Osteoblast (primary cell): ENCODE measurements around the gene MORN2. TPM values are rescaled to one million over a fixed set of nuclear protein-coding genes. Genes with fewer than 3 reads are reported as not detected.

Experiments used
- DNase-seq: peaks from one replicate; pipeline ENCODE4 v3.0.0; 2011; ENCODE audit warnings: low spot score, mixed read lengths; ENCODE audit not compliant: insufficient read length; ENCODE audit errors: missing footprints
- H2AFZ ChIP-seq: 2 replicates; pipeline ENCODE4 v1.6.0; 2011; ENCODE audit warnings: mild to moderate bottlenecking, low read length
- H3K27ac ChIP-seq: 2 replicates; pipeline ENCODE4 v1.5.1; 2011; ENCODE audit warnings: mild to moderate bottlenecking, low read depth, low read length, moderate library complexity
- H3K27me3 ChIP-seq: 2 replicates; pipeline ENCODE4 v1.6.0; 2012; ENCODE audit warnings: mild to moderate bottlenecking, control low read depth, inconsistent platforms, low read length, moderate library complexity; ENCODE audit not compliant: insufficient read depth
- H3K36me3 ChIP-seq: 2 replicates; pipeline ENCODE4 v1.5.1; 2011; ENCODE audit warnings: mild to moderate bottlenecking, low read length, control low read depth, moderate library complexity; ENCODE audit not compliant: insufficient read depth
- H3K4me1 ChIP-seq: 2 replicates; pipeline ENCODE4 v1.5.1; 2011; ENCODE audit warnings: mild to moderate bottlenecking, low read length, control low read depth, moderate library complexity; ENCODE audit not compliant: insufficient read depth
- H3K4me2 ChIP-seq: 2 replicates; pipeline ENCODE4 v1.6.0; 2011; ENCODE audit warnings: mild to moderate bottlenecking, low read length; ENCODE audit not compliant: insufficient read depth
- H3K4me3 ChIP-seq: fragments of 200-600 bp; sonication (generic); 3 replicates; pipeline ENCODE4 v1.5.1; 2012; ENCODE audit warnings: mild to moderate bottlenecking, low read length, inconsistent platforms; ENCODE audit not compliant: insufficient read depth
- H3K79me2 ChIP-seq: 2 replicates; pipeline ENCODE4 v1.6.0; 2012; ENCODE audit warnings: mild to moderate bottlenecking, low read length, control low read depth, inconsistent platforms; ENCODE audit not compliant: insufficient read depth
- H3K9me3 ChIP-seq: 2 replicates; pipeline ENCODE4 v1.5.1; 2011; ENCODE audit warnings: low read depth, low read length, control low read depth
- H4K20me1 ChIP-seq: 2 replicates; pipeline ENCODE4 v1.6.0; 2012; ENCODE audit warnings: mild to moderate bottlenecking, low read length, control low read depth; ENCODE audit not compliant: insufficient read depth
- total RNA-seq: library from RNA; depleted of rRNA; stranded (reverse); fragments of >200 nt; gene quantifications from 2 replicates; pipeline ENCODE4 v1.2.3, GENCODE V29; 2012
- TF ChIP-seq, protein P1 (sequence below): IDR thresholded peaks from 2 replicates; pipeline ENCODE4 v1.5.1; 2011; ENCODE audit warnings: mild to moderate bottlenecking, low read depth, low read length, moderate library complexity; ENCODE audit errors: extremely low read depth

Gene MORN2
- total RNA-seq, 1 donor: 16.6 TPM

GRCh38 chr2:38909872-38910271, 34.1 kb downstream of the MORN2 start:
- no peak overlapping the region for H3K4me3 ChIP-seq
- no peaks in the 10 kb centered on the region for H3K4me1 ChIP-seq
- no peak for DNase-seq
- no peaks in the 10 kb centered on the region for H3K36me3 ChIP-seq
- no peak overlapping the region for H3K4me2 ChIP-seq
- H2AFZ ChIP-seq: no peak overlapping the region
- no peaks in the 10 kb centered on the region for H3K27me3 ChIP-seq
- H3K9me3 ChIP-seq: no peaks in the 10 kb centered on the region
- no peaks in the 10 kb centered on the region for H3K79me2 ChIP-seq
- H3K27ac ChIP-seq: no peak overlapping the region
- TF ChIP-seq, protein P1, sequence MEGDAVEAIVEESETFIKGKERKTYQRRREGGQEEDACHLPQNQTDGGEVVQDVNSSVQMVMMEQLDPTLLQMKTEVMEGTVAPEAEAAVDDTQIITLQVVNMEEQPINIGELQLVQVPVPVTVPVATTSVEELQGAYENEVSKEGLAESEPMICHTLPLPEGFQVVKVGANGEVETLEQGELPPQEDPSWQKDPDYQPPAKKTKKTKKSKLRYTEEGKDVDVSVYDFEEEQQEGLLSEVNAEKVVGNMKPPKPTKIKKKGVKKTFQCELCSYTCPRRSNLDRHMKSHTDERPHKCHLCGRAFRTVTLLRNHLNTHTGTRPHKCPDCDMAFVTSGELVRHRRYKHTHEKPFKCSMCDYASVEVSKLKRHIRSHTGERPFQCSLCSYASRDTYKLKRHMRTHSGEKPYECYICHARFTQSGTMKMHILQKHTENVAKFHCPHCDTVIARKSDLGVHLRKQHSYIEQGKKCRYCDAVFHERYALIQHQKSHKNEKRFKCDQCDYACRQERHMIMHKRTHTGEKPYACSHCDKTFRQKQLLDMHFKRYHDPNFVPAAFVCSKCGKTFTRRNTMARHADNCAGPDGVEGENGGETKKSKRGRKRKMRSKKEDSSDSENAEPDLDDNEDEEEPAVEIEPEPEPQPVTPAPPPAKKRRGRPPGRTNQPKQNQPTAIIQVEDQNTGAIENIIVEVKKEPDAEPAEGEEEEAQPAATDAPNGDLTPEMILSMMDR: no peak
- no peaks in the 10 kb centered on the region for H4K20me1 ChIP-seq

DNA sequence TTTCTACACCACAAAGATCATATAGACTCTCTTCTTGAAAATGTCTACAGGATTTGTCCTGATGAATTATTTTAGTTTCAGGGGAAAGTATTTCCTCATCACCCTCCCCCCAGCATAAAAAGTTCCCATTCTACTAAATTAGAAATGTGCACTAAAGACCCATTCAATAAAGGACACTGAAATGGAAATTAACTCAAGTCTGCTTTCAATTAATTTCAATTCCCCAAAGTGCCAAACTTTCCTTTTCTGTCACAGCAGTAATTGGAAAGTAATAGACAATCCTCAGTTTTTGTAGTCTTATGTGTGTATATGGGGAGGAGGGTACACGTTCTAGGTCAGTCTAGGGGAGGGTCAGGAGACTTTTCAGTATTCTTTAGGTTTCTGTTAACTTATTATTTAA, 35.4 kb downstream of the MORN2 start:
- TF ChIP-seq, protein P1: no peak
- H3K36me3 ChIP-seq: no peaks in the 10 kb centered on the region
- no peaks in the 10 kb centered on the region for H3K9me3 ChIP-seq
- H3K4me1 ChIP-seq: no peaks in the 10 kb centered on the region
- DNase-seq: no peak
- H3K27me3 ChIP-seq: no peaks in the 10 kb centered on the region
- no peaks in the 10 kb centered on the region for H3K79me2 ChIP-seq
- no peak overlapping the region for H3K4me3 ChIP-seq
- H2AFZ ChIP-seq: no peak overlapping the region
- no peak overlapping the region for H3K4me2 ChIP-seq
- H3K27ac ChIP-seq: no peak overlapping the region
- no peaks in the 10 kb centered on the region for H4K20me1 ChIP-seq

DNA sequence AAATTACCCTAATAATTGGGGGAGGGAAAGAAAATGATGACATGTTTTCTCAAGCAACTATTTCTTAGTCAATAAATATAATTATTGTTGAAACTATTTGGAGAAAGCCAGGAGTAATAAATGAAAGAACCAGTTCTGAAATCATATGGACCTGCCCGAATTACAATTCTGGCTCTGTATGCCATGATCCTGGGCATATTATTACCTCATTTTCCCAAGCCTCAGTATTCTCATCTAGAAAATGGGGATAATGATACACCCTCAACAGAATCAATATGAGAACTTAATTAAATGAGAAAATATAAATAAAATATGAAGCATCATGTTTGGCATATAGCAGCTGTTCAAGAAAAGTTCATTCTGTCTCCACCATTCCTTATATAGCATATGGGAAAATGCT, 36.8 kb downstream of the MORN2 start:
- Histone ChIP-seq H2AFZ (no peak overlapping the region), H3K27me3 (no peaks in the 10 kb centered on the region), H3K36me3 (no peaks in the 10 kb centered on the region), H3K79me2 (no peaks in the 10 kb centered on the region), H3K9me3 (no peaks in the 10 kb centered on the region), H3K27ac (no peak overlapping the region), H3K4me1 (no peaks in the 10 kb centered on the region), H3K4me2 (no peak overlapping the region), H3K4me3 (no peak overlapping the region), H4K20me1 (no peaks in the 10 kb centered on the region)
- no peak for DNase-seq
- TF ChIP-seq, protein P1: no peak

DNA sequence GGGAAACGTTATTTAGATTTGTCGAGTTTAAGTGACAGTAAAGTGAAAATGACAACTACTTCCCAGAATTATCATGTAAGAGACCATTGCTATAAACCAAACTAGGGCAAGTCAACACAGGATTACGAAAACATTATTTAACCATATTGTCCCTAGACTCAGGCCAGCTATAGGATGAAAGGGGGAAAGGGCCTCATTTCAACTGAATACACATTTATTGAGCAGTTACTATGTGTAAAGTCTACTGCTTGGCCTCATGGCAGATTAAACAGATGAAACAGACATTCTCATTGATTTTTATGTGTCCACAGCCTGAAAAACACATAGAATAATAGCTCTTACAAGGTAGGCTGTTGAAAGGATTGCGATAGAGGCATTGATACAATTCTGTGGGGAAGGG, 46.6 kb downstream of the MORN2 start:
- TF ChIP-seq, protein P1: no peak
- Histone ChIP-seq H3K79me2 (no peaks in the 10 kb centered on the region), H3K27me3 (no peaks in the 10 kb centered on the region), H2AFZ (no peak overlapping the region), H3K4me1 (no peaks in the 10 kb centered on the region), H3K36me3 (no peaks in the 10 kb centered on the region), H3K4me3 (no peak overlapping the region), H3K27ac (no peak overlapping the region), H4K20me1 (no peaks in the 10 kb centered on the region), H3K4me2 (no peak overlapping the region), H3K9me3 (no peaks in the 10 kb centered on the region)
- no peak for DNase-seq
